ENCODE measurements around the gene KRT15. TPM values are rescaled to one million over a fixed set of nuclear protein-coding genes. Genes with fewer than 3 reads are reported as not detected.

Gene KRT15
- total and polyA plus RNA-seq, 2 of the 8 experiments (the other 6 are each of a cell fraction or from before 2014, with no cell fraction given) = 0.11 to 0.13 TPM

DNA sequence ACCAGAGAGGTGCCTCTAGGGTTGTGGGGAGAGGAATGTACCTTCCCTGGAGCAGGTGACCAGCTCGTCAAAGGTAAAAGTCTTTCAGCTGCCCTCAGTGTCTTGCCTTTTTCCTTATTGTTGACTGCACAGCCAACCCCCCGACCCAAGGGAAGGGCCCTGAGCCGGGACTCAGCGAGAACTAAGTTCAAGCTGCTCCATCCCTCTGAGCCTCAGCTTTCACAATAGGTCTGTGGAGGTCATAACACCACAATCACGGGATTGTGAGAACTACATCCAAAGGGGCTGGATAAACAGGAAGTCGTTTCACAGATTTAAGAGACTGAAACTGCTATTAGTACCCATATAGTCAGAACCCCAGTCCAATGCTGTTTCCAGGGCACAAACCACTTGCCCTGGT, 26.3 kb downstream of the KRT15 start:
- no peak overlapping the region for H4K5ac ChIP-seq (ENCODE audit: insufficient read length, low read depth, low read length)
- H4K8ac ChIP-seq (ENCODE audit: extremely low read depth, insufficient read depth, low read length) = no peak overlapping the region
- H2BK5ac ChIP-seq (ENCODE audit: low read depth, low read length) = no peak overlapping the region
- H2BK20ac ChIP-seq (ENCODE audit: low read length) = no peak overlapping the region
- no peak overlapping the region for H3K4ac ChIP-seq (replicated peaks; ENCODE audit: insufficient read length, low read depth, low read length)
- no peak overlapping the region for H3K9ac ChIP-seq (replicated peaks in 1 of 4; ENCODE audit: extremely low read depth in 1 of 4, low read depth in 3 of 4, low read length in 3 of 4)
- H4K91ac ChIP-seq (replicated peaks; ENCODE audit: insufficient read length, low read length) = no peak overlapping the region
- H3K4me3 ChIP-seq (ENCODE audit: extremely low read depth in 1 of 4, insufficient read depth in 2 of 4, low read depth in 3 of 4, low read length in 4 of 4) = no peak overlapping the region
- POLR2A ChIA-PET (ENCODE audit: partially characterized antibody) = interaction anchor here (0.8 kb wide), 1 partner anchor 35 kb away, joined by 3 read pairs; no protein-coding TSS in a partner anchor
- H3K4me2 ChIP-seq (ENCODE audit: insufficient read depth in 1 of 2, low read depth in 2 of 2, low read length in 2 of 2) = no peak overlapping the region
- no peaks in the 10 kb centered on the region for H3K36me3 ChIP-seq (ENCODE audit: control insufficient read depth in 2 of 4, insufficient read depth in 4 of 4, low read length in 3 of 4)
- no peaks in the 10 kb centered on the region for H3K9me3 ChIP-seq (ENCODE audit: insufficient read depth in 2 of 2, low read depth in 1 of 2, low read length in 1 of 2)
- no peaks in the 10 kb centered on the region for H3K23me2 ChIP-seq (ENCODE audit: low read depth, low read length)
- no peak overlapping the region for H3K56ac ChIP-seq (replicated peaks; ENCODE audit: insufficient read length, low read depth, low read length)
- H3K23ac ChIP-seq (ENCODE audit: insufficient read length) = no peak overlapping the region
- CTCF ChIA-PET (ENCODE audit: partially characterized antibody) = interaction anchor here (0.6 to 33.9 kb wide), 13 partner anchors 10 to 629 kb away, joined by 3 to 427 read pairs (median 3); partner anchors contain the start of genes KRT13 and KRT35
- H3K27ac ChIP-seq (ENCODE audit: low read depth, low read length) = no peak overlapping the region
- WGBS, 2 experiments (ENCODE audit: extremely low coverage in 1 of 2, insufficient coverage in 1 of 2, insufficient read length in 1 of 2, insufficient replicate concordance in 2 of 2, low coverage in 1 of 2, low lambda C conversion rate in 2 of 2, missing lambda C conversion rate in 1 of 2) = 87% methylated on average over 6 of the region's 6 CpGs; no CpG with 5 or more reads in 1 of the 2 experiments
- DNase-seq (ENCODE audit: low read depth in 1 of 2, low spot score in 2 of 2) (no peak), FAIRE-seq (no peak)
- no peaks in the 10 kb centered on the region for H3K79me1 ChIP-seq (ENCODE audit: low read depth, low read length)
- H3K27me3 ChIP-seq (replicated peaks in 1 of 4; ENCODE audit: control insufficient read depth in 3 of 4, extremely low read depth in 1 of 4, insufficient read depth in 3 of 4, low read length in 3 of 4) = peaks cover 0 to 3% (median 0%) of the 10 kb centered on the region in 4 experiments; a peak in 2 of 7 replicates
- no peak for TF ChIP-seq SP4 (IDR thresholded peaks at IDR 0.05; ENCODE audit: low read length)
- TF ChIP-seq RXRA (IDR thresholded peaks at IDR 0.05; ENCODE audit: insufficient read depth, low read depth, low read length) = no peak
- no peak for TF ChIP-seq SP2 (IDR thresholded peaks at IDR 0.05; ENCODE audit: low read length)
- TF ChIP-seq TCF12 (IDR thresholded peaks at IDR 0.05; ENCODE audit: low read depth, low read length) = no peak
- TF ChIP-seq BRCA1 (IDR thresholded peaks at IDR 0.05; ENCODE audit: low read depth, low read length) = no peak
- no peak for TF ChIP-seq TAF7 (optimal IDR thresholded peaks at IDR 0.05; ENCODE audit: borderline replicate concordance, low read depth, low read length)
- no peak for TF ChIP-seq POU5F1 (IDR thresholded peaks at IDR 0.05; ENCODE audit: low read depth, low read length)
- TF ChIP-seq, protein P1, sequence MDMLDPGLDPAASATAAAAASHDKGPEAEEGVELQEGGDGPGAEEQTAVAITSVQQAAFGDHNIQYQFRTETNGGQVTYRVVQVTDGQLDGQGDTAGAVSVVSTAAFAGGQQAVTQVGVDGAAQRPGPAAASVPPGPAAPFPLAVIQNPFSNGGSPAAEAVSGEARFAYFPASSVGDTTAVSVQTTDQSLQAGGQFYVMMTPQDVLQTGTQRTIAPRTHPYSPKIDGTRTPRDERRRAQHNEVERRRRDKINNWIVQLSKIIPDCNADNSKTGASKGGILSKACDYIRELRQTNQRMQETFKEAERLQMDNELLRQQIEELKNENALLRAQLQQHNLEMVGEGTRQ (IDR thresholded peaks at IDR 0.05; ENCODE audit: low read length) = no peak
- no peak for TF ChIP-seq TBP (IDR thresholded peaks at IDR 0.05; ENCODE audit: low read depth, low read length)
- no peak for TF ChIP-seq KDM1A (IDR thresholded peaks at IDR 0.05; ENCODE audit: borderline replicate concordance, low read length)
- no peak overlapping the region for H3K18ac ChIP-seq (ENCODE audit: extremely low read depth, low read length)
- no peak overlapping the region for H3K14ac ChIP-seq (ENCODE audit: insufficient read length)
- no peaks in the 10 kb centered on the region for H3K79me2 ChIP-seq (ENCODE audit: control insufficient read depth in 1 of 2, insufficient read depth in 2 of 2, low read length in 2 of 2)
- H2BK120ac ChIP-seq (replicated peaks; ENCODE audit: low read depth, low read length) = no peak overlapping the region
- no peak overlapping the region for H2BK12ac ChIP-seq (ENCODE audit: low read depth, low read length)
- H2AFZ ChIP-seq (ENCODE audit: low read length) = no peak overlapping the region
- no peaks in the 10 kb centered on the region for H4K20me1 ChIP-seq (replicated peaks in 1 of 2; ENCODE audit: control insufficient read depth in 1 of 2, insufficient read depth in 2 of 2, low read length in 2 of 2)
- H2BK15ac ChIP-seq (ENCODE audit: low read length) = no peak overlapping the region
- peaks cover 0 to 3% (median 0%) of the 10 kb centered on the region in 4 experiments; a peak in 3 of 7 replicates for H3K4me1 ChIP-seq (replicated peaks in 1 of 4; ENCODE audit: control insufficient read depth in 3 of 4, insufficient read depth in 4 of 4, low read length in 3 of 4)
- H2AK5ac ChIP-seq (ENCODE audit: low read depth, low read length) = no peak overlapping the region
